GM12801 (cell line): Measurements from ENCODE around the gene PKD1L1.

Source experiments
- CTCF ChIP-seq: IDR thresholded peaks from one replicate; pipeline ENCODE4 v1.5.1; 2011; ENCODE audit warnings: control low read depth; ENCODE audit not compliant: insufficient read length; ENCODE audit errors: extremely low read depth

PKD1L1 gene

GRCh38 chr7:47967708-47968107 is 19.4 kb upstream of the PKD1L1 start:
- no peak for TF ChIP-seq CTCF

DNA sequence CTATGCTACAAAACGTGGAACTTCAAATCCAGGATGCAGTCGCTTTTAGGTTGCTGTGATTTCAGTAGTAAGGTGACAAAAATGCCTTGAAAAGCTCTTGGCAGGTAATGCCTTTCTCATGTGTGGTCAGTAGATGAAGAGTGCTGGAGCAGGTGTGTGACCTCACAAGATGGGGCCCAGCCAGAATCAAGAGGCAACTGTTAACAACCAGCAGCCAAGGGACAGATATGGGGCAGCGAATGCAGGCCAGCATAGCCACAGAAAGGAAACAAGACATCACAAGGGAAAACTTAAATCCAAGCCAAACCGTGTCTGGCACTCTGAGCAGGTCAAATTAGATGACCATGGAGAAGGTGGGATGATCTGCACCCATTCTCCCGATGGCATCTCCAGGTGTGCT is 18.9 kb upstream of the PKD1L1 start:
- TF ChIP-seq CTCF: no peak

- no peak for TF ChIP-seq CTCF
Measured at GRCh38 chr7:47965456-47965855, 17.2 kb upstream of the PKD1L1 start.

DNA sequence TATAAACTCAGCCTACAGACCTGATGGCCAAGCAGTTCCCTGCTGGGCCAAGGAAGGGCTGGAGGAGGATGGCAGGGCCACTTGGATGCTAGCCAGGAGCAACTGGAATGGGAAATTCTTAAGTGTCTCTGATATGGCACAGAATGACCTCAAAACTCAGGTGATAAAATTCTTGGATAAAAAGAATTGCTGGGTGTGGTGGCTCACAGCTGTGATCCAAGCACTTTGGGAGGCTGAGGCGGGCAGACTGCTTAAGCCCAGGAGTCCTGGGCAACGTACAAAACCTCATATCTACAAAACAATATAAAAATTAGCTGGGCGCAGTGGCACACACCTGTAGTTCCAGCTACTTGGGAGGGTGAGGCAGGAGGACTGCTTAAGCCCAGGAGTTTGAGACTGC is 14.0 kb upstream of the PKD1L1 start:
- TF ChIP-seq CTCF: no peak

DNA sequence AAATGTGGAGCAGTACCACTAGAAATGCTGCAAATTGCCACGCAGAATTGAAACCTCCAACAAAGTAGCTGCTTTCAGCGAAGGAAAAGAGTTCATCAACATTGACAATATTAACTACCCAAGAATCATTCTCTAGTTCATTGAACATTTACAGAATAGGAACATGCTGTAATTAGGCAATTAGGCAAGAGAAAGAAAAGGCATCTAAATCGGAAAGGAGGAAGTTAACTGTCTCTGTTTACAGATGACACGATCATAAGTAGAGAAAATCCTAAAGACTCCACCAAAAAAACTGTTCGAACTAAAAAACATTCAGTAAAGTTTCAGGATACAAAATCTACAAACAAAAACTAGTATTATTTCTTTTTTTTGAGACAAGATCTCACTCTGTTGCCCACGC is 8.9 kb upstream of the PKD1L1 start:
- TF ChIP-seq CTCF: no peak

DNA sequence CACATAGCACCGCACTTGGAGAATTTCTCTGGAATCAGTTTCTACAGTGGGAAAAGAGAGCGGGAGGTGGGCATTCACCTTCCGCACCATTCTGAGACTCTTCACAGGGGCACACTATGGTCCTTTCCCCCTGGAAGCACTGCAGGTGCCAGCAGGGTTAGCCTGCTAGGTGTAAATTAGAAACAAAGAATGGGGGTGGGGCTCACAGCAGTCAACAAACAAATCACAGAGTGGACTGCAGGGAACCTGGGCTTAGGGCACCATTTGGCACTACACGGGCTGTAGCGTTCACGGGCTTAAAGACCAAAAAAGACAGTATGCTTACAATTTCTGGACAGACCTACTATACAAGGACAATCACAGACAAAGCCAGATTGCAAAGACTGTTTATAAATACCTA is 8.0 kb upstream of the PKD1L1 start:
- no peak for TF ChIP-seq CTCF

DNA sequence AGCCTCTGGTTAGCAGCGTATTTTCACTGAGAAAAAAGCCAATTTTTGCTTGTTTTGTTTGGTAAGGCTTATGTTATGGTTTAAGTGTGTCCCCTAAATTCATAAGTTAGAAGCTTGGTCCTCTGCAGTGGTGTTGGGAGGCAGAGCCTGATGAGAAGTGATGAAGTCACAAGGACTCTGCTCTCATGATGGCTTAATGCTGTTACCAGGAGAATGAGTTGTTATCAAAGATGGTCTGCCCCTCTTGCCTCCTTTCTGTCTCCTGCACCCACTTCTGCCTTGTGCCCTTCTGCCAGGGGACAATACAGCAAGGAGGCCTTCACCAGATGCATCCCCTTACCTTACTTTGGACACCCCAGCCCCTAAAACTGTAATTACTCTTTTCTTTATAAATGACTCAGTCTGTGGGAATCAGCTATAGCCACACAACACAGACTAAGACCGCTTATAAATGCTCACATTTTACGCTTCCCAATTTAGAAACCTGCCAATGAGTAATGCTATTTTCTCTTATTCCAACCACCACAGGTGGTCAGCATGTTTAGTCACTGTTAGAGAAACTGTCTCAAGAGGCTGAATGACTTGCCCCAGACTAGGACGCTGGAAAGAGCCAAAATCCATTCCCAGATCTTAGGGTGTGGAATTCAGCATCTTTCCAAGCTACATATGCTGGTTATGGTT is 6.1 kb upstream of the PKD1L1 start:
- TF ChIP-seq CTCF: no peak
